ENCODE results near the gene PSEN2. TPM values are rescaled to one million over a fixed set of nuclear protein-coding genes. Genes with fewer than 3 reads are reported as not detected.

PSEN2 gene
- total RNA-seq = under 1 TPM; 0.64 to 0.69 TPM

GRCh38 chr1:226870401-226871279, at the start of gene PSEN2:
TSS of gene PSEN2 (plus strand) at chr1:226870616. CDS start at chr1:226881908, 11,292 bp downstream.
- Mint-ChIP-seq H3K4me3 (peak within 1 kb of the TSS; percentile 73), H3K36me3 (ENCODE audit: low read depth) (no peaks in the 10 kb centered on the region), H3K27ac (no peak within 1 kb of the TSS), H3K4me1 (ENCODE audit: low read depth) (peaks cover 5% of the 10 kb centered on the region), H3K27me3 (ENCODE audit: low read depth) (peaks cover 23% of the 10 kb centered on the region), H3K9me3 (no peaks in the 10 kb centered on the region)
- CTCF ChIA-PET = interaction anchor here (0.7 kb wide), 1 partner anchor 512 kb away, joined by 4 read pairs; no protein-coding TSS in a partner anchor
- peak; percentile 49 for DNase-seq
- intact Hi-C loops (cut with micrococcal nuclease) = no loop called here

GRCh38 chr1:226820941-226821718, 49.3 kb upstream of the PSEN2 start:
- H3K27ac Mint-ChIP-seq = no peak overlapping the region

GRCh38 chr1:226821719-226822085, 48.7 kb upstream of the PSEN2 start:
- Mint-ChIP-seq H3K27ac (no peak overlapping the region), H3K27me3 (ENCODE audit: low read depth) (no peaks in the 10 kb centered on the region), H3K4me1 (ENCODE audit: low read depth) (peaks cover 15% of the 10 kb centered on the region), H3K4me3 (no peak overlapping the region), H3K9me3 (no peaks in the 10 kb centered on the region), H3K36me3 (ENCODE audit: low read depth) (no peaks in the 10 kb centered on the region)
- CTCF ChIA-PET = interaction anchor here (1.2 kb wide), 1 partner anchor 195 kb away, joined by 8 read pairs; no protein-coding TSS in a partner anchor
- intact Hi-C loops (cut with micrococcal nuclease) = no loop called here
- no peak for DNase-seq

More at GRCh38 chr1:226820941-226821718, 49.3 kb upstream of the PSEN2 start:
- H3K36me3 Mint-ChIP-seq (ENCODE audit: low read depth) = no peaks in the 10 kb centered on the region
- no peak overlapping the region for H3K4me3 Mint-ChIP-seq
- no peak for DNase-seq
- CTCF ChIA-PET = interaction anchor here (1.2 kb wide), 1 partner anchor 195 kb away, joined by 8 read pairs; no protein-coding TSS in a partner anchor
- intact Hi-C loops (cut with micrococcal nuclease) = no loop called here
- peaks cover 15% of the 10 kb centered on the region for H3K4me1 Mint-ChIP-seq (ENCODE audit: low read depth)
- H3K9me3 Mint-ChIP-seq = no peaks in the 10 kb centered on the region
- no peaks in the 10 kb centered on the region for H3K27me3 Mint-ChIP-seq (ENCODE audit: low read depth)

- Mint-ChIP-seq H3K27ac (no peak overlapping the region), H3K4me3 (no peak overlapping the region), H3K27me3 (ENCODE audit: low read depth) (no peaks in the 10 kb centered on the region), H3K9me3 (no peaks in the 10 kb centered on the region), H3K36me3 (ENCODE audit: low read depth) (no peaks in the 10 kb centered on the region), H3K4me1 (ENCODE audit: low read depth) (peaks cover 29% of the 10 kb centered on the region)
- intact Hi-C loops (cut with micrococcal nuclease) = loop anchor here (2.0 kb wide), 1 partner anchor 25 kb away; no protein-coding TSS in a partner anchor
- CTCF ChIA-PET = interaction anchor here (0.5 to 2.2 kb wide), 7 partner anchors 42 to 754 kb away, joined by 3 to 19 read pairs (median 4); no protein-coding TSS in a partner anchor
- no peak for DNase-seq
Measured at GRCh38 chr1:226823643-226824042, 46.8 kb upstream of the PSEN2 start.

GRCh38 chr1:226825037-226825745, 45.2 kb upstream of the PSEN2 start:
- Mint-ChIP-seq H3K27me3 (ENCODE audit: low read depth) (no peaks in the 10 kb centered on the region), H3K27ac (no peak overlapping the region), H3K4me3 (no peak overlapping the region), H3K9me3 (no peaks in the 10 kb centered on the region), H3K4me1 (ENCODE audit: low read depth) (peaks cover 29% of the 10 kb centered on the region), H3K36me3 (ENCODE audit: low read depth) (no peaks in the 10 kb centered on the region)
- intact Hi-C loops (cut with micrococcal nuclease) = loop anchor here (2.0 to 5.0 kb wide), 3 partner anchors 26 to 278 kb away; partner anchors contain the start of gene STUM
- CTCF ChIA-PET = interaction anchor here (1.3 to 3.8 kb wide), 4 partner anchors 174 to 199 kb away, joined by 3 to 44 read pairs (median 15); no protein-coding TSS in a partner anchor
- DNase-seq = no peak

GRCh38 chr1:226825746-226826100, 44.7 kb upstream of the PSEN2 start:
- H3K27ac Mint-ChIP-seq = no peak overlapping the region
- DNase-seq = no peak
- intact Hi-C loops (cut with micrococcal nuclease) = loop anchor here (2.0 to 5.0 kb wide), 3 partner anchors 27 to 278 kb away; partner anchors contain the start of gene STUM

GRCh38 chr1:226826479-226827261, 43.7 kb upstream of the PSEN2 start:
- Mint-ChIP-seq H3K27ac (peak overlapping the region; percentile 90), H3K27me3 (ENCODE audit: low read depth) (no peaks in the 10 kb centered on the region), H3K4me1 (ENCODE audit: low read depth) (peaks cover 35% of the 10 kb centered on the region), H3K9me3 (no peaks in the 10 kb centered on the region), H3K4me3 (peak overlapping the region; percentile 27), H3K36me3 (ENCODE audit: low read depth) (no peaks in the 10 kb centered on the region)
- CTCF ChIA-PET = interaction anchor here (0.6 to 3.8 kb wide), 17 partner anchors 11 to 202 kb away, joined by 3 to 44 read pairs (median 4); partner anchors contain the start of gene ITPKB
- intact Hi-C loops (cut with micrococcal nuclease) = loop anchor here (5.0 kb wide), 2 partner anchors 69 to 279 kb away; partner anchors contain the start of gene STUM
- no peak for DNase-seq

More at GRCh38 chr1:226825746-226826100, 44.7 kb upstream of the PSEN2 start:
- no peak overlapping the region for H3K4me3 Mint-ChIP-seq
- H3K36me3 Mint-ChIP-seq (ENCODE audit: low read depth) = no peaks in the 10 kb centered on the region
- CTCF ChIA-PET = interaction anchor here (0.8 to 3.8 kb wide), 5 partner anchors 10 to 199 kb away, joined by 3 to 44 read pairs (median 5); no protein-coding TSS in a partner anchor
- H3K4me1 Mint-ChIP-seq (ENCODE audit: low read depth) = peaks cover 32% of the 10 kb centered on the region
- H3K9me3 Mint-ChIP-seq = no peaks in the 10 kb centered on the region
- no peaks in the 10 kb centered on the region for H3K27me3 Mint-ChIP-seq (ENCODE audit: low read depth)

GRCh38 chr1:226827458-226827857, 43.0 kb upstream of the PSEN2 start:
- H3K36me3 Mint-ChIP-seq (ENCODE audit: low read depth) = no peaks in the 10 kb centered on the region
- no peaks in the 10 kb centered on the region for H3K27me3 Mint-ChIP-seq (ENCODE audit: low read depth)
- CTCF ChIA-PET = interaction anchor here (0.8 to 3.8 kb wide), 21 partner anchors 11 to 203 kb away, joined by 3 to 44 read pairs (median 5); partner anchors contain the start of gene ITPKB
- intact Hi-C loops (cut with micrococcal nuclease) = loop anchor here (5.0 kb wide), 2 partner anchors 70 to 280 kb away; partner anchors contain the start of gene STUM
- H3K4me1 Mint-ChIP-seq (ENCODE audit: low read depth) = peaks cover 35% of the 10 kb centered on the region
- DNase-seq = peak; percentile 20
- peak overlapping the region; percentile 51 for H3K4me3 Mint-ChIP-seq
- peak overlapping the region; percentile 90 for H3K27ac Mint-ChIP-seq
- no peaks in the 10 kb centered on the region for H3K9me3 Mint-ChIP-seq

GRCh38 chr1:226827968-226828513, 42.4 kb upstream of the PSEN2 start:
- no peaks in the 10 kb centered on the region for H3K9me3 Mint-ChIP-seq
- H3K4me3 Mint-ChIP-seq = peak overlapping the region; percentile 64
- CTCF ChIA-PET = interaction anchor here (0.6 to 3.8 kb wide), 20 partner anchors 9 to 202 kb away, joined by 3 to 44 read pairs (median 4); partner anchors contain the start of gene ITPKB
- peaks cover 35% of the 10 kb centered on the region for H3K4me1 Mint-ChIP-seq (ENCODE audit: low read depth)
- no peaks in the 10 kb centered on the region for H3K36me3 Mint-ChIP-seq (ENCODE audit: low read depth)
- DNase-seq = peak; percentile 99
- no peaks in the 10 kb centered on the region for H3K27me3 Mint-ChIP-seq (ENCODE audit: low read depth)
- H3K27ac Mint-ChIP-seq = peak overlapping the region; percentile 90
- intact Hi-C loops (cut with micrococcal nuclease) = loop anchor here (1.0 to 5.0 kb wide), 9 partner anchors 55 to 281 kb away; partner anchors contain the start of genes ITPKB and STUM

GRCh38 chr1:226829105-226829504, 41.3 kb upstream of the PSEN2 start:
- peaks cover 35% of the 10 kb centered on the region for H3K4me1 Mint-ChIP-seq (ENCODE audit: low read depth)

More at GRCh38 chr1:226829105-226829504, 41.3 kb upstream of the PSEN2 start:
- no peak for DNase-seq
- Mint-ChIP-seq H3K4me3 (no peak overlapping the region), H3K27me3 (ENCODE audit: low read depth) (no peaks in the 10 kb centered on the region), H3K36me3 (ENCODE audit: low read depth) (no peaks in the 10 kb centered on the region), H3K27ac (no peak overlapping the region), H3K9me3 (no peaks in the 10 kb centered on the region)
- intact Hi-C loops (cut with micrococcal nuclease) = loop anchor here (2.0 to 5.0 kb wide), 4 partner anchors 54 to 282 kb away; partner anchors contain the start of gene STUM
- CTCF ChIA-PET = interaction anchor here (0.9 to 3.8 kb wide), 15 partner anchors 10 to 204 kb away, joined by 3 to 44 read pairs (median 4); no protein-coding TSS in a partner anchor

All from activated naive CD4-positive, alpha-beta T cell treated with anti-CD3 and anti-CD28 coated beads for 36 hours (primary cell).